ENCODE data around the gene RNGTT. TPM values are rescaled to one million over a fixed set of nuclear protein-coding genes. Genes with fewer than 3 reads are reported as not detected.

RNGTT gene
- total RNA-seq, 1 donor from 2014 or later: 13.4 TPM

- no peaks in the 10 kb centered on the region for H3K27me3 Mint-ChIP-seq
- DNase-seq (ENCODE audit: extremely low spot score, unreplicated experiment): no peak
- peaks cover 7% of the 10 kb centered on the region for H3K36me3 Mint-ChIP-seq
- H3K9me3 Mint-ChIP-seq: no peaks in the 10 kb centered on the region
- no peak overlapping the region for H3K4me3 Mint-ChIP-seq
- H3K4me1 Mint-ChIP-seq (ENCODE audit: unreplicated experiment): no peaks in the 10 kb centered on the region
- TF ChIP-seq CTCF (conservative IDR thresholded peaks at IDR 0.05): no peak
- H3K27ac Mint-ChIP-seq: no peak overlapping the region
Measured at GRCh38 chr6:88865275-88865674, 98.1 kb downstream of the RNGTT start.

GRCh38 chr6:88864359-88865054 is 98.9 kb downstream of the RNGTT start:
- no peak for TF ChIP-seq CTCF (conservative IDR thresholded peaks at IDR 0.05)

GRCh38 chr6:88860310-88860709 is 103.1 kb downstream of the RNGTT start:
- no peak for DNase-seq (ENCODE audit: extremely low spot score, unreplicated experiment)
- Mint-ChIP-seq H3K4me1 (ENCODE audit: unreplicated experiment) (peaks cover 4% of the 10 kb centered on the region), H3K27me3 (no peaks in the 10 kb centered on the region), H3K9me3 (no peaks in the 10 kb centered on the region), H3K27ac (no peak overlapping the region), H3K4me3 (no peak overlapping the region), H3K36me3 (peaks cover 7% of the 10 kb centered on the region)
- no peak for TF ChIP-seq CTCF (conservative IDR thresholded peaks at IDR 0.05)

More at GRCh38 chr6:88864359-88865054, 98.9 kb downstream of the RNGTT start:
- no peak for DNase-seq (ENCODE audit: extremely low spot score, unreplicated experiment)
- Mint-ChIP-seq H3K9me3 (no peaks in the 10 kb centered on the region), H3K27ac (no peak overlapping the region), H3K36me3 (peaks cover 7% of the 10 kb centered on the region), H3K27me3 (no peaks in the 10 kb centered on the region), H3K4me1 (ENCODE audit: unreplicated experiment) (no peaks in the 10 kb centered on the region), H3K4me3 (no peak overlapping the region)

- Mint-ChIP-seq H3K4me1 (ENCODE audit: unreplicated experiment) (peaks cover 4% of the 10 kb centered on the region), H3K36me3 (peaks cover 7% of the 10 kb centered on the region), H3K9me3 (no peaks in the 10 kb centered on the region), H3K27me3 (no peaks in the 10 kb centered on the region), H3K4me3 (no peak overlapping the region), H3K27ac (no peak overlapping the region)
- no peak for TF ChIP-seq CTCF (conservative IDR thresholded peaks at IDR 0.05)
- no peak for DNase-seq (ENCODE audit: extremely low spot score, unreplicated experiment)
Measured at GRCh38 chr6:88858455-88858854, 105.0 kb downstream of the RNGTT start.

GRCh38 chr6:88856566-88856965 is 106.9 kb downstream of the RNGTT start:
- Mint-ChIP-seq H3K27ac (no peak overlapping the region), H3K36me3 (peaks cover 4% of the 10 kb centered on the region), H3K4me3 (no peak overlapping the region), H3K27me3 (no peaks in the 10 kb centered on the region), H3K4me1 (ENCODE audit: unreplicated experiment) (peaks cover 4% of the 10 kb centered on the region), H3K9me3 (no peaks in the 10 kb centered on the region)
- no peak for DNase-seq (ENCODE audit: extremely low spot score, unreplicated experiment)
- TF ChIP-seq CTCF (conservative IDR thresholded peaks at IDR 0.05): no peak

Measured in type B pancreatic cell (in vitro differentiated cells).